NCI-H1048 (cell line): ENCODE data around the gene MSANTD1.

Experiments used
- DNase-seq: peaks from one replicate; lab custom pipeline; 2025; lab: John Stamatoyannopoulos, UW

The MSANTD1 gene

DNA sequence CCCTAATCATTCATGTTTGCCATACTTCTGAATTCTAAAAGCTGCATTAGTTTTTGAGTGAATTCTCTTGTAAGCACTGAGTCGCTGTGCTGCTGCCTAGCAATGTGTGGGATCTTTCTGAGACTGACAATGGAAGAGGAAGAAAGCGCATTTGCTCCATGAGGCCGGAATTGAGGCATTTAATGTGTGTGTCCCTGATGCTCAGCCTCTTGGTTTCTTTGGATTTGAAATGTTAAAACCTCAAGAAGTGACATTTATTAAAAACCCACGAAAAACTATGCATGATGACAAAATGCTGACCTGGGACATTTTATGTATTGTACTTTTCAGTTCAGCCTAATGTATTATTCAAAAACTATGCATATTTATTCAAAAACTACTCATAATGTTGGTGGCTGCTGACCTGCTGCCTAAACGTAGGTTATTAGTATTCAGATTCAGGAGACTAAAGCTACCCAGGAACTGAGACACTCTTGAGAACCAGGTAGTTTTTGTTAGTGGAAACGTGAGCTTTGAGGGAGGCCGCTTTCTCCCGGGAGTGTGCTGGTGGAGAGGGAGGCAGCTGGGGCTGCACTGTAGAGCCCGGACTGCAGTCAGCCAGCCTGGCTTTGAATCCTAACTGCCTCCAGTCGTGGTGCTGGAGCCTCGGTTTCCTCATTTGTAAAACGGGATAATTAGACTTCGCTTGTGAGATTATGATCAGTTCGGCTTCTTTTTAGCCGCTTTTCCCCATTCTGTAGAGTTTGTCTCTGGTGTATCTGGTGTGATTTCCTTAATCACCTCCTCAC, 55.2 kb downstream of the MSANTD1 start:
- no peak for DNase-seq

DNA sequence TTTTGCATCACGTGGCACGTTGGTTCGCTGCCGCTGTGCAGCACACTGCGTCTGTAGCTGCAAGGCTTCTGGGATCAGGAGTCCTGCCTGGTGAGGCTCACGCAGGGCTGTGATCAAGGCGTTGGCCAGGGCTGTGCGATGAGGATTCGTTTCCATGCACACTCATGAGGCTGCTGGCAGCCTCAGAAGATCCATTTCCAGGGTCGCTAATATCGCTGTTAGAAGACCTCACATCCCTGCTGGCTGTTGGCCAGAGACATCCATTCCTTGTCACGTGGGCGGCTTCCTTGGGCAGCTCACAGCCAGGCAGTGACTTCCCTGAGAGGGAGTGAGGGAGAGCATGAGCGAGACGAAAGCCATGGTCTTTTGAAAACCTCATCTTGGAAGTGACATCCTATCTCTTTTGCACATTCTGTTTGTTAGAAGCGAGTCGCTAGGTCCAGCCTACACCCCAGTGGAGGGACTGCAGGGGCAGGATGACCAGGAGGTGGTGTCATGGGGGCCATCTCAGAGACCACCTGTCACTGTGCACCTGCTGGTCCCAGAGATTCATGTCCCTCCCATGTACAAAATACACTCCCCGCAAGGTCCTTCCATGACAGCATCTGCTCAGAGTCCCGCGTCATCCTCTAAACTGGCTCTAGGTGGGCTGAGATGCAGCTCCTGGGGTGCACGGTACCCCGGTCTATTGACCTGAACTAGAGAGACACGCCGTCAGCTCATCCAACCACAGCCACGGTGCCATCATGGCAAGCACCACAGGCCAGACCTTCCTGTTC, 56.1 kb downstream of the MSANTD1 start:
- no peak for DNase-seq

DNA sequence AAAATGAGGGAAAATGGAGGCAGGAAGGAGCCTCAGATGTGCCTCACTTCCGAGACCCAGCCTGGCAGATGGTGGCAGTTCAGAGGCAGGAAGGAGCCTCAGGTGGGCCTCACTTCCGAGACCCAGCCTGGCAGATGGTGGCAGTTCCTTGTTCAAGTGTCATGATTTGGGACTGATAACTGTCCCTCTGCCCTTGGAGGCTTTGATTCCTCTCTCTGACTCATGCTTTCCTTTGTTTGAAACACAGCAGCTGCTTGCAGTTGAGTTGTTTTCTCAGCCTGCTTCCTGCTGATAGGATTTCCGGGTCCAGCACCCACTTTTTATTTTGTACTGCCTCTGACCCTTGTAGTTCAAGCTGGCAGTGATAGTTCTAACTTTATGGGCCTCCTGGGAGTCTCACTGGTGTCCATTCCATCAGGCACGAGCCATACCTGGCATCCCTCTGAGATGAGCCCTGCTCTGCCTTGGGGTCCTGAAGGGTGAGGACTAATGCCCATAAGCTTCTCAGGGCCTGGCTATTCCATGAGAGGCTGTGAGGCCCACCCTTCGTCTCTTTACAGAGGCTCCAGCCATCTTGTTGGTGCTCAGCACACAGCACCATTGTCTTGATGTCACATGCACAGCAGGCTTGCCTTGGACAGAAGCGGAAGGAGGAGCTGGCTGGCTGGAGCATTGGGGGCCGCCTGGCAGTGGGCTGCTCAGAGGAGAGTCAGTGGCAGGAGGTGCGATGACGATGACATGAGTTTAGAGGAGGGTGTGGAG, 56.8 kb downstream of the MSANTD1 start:
- no peak for DNase-seq
